Measurements from ENCODE around the gene EIF5B.
"Not testable (repeated sequence)": the region's sequence is repeated elsewhere in the genome, so short reads cannot be mapped to it uniquely, and the experiment has no call there.

GRCh38 chr2:99368854-99369253, 31.7 kb downstream of the EIF5B start:
- TF ChIP-seq CTCF, POLR2A (IDR thresholded peaks at IDR 0.05): not testable (repeated sequence)
